SU-DHL-6 (cell line): ENCODE measurements around the gene TTC27.

Source experiments
- CTCF ChIP-seq: fragments of 200-600 bp; sonication (generic); IDR thresholded peaks from one replicate; pipeline ENCODE4 v1.5.1; 2017; ENCODE audit warnings: antibody characterized with exemption, mild to moderate bottlenecking, low read length, moderate library complexity; ENCODE audit not compliant: insufficient read depth, poor library complexity, severe bottlenecking
- EZH2phosphoT487 ChIP-seq: fragments of 200-600 bp; sonication (generic), shearing (Covaris generic); conservative IDR thresholded peaks from 2 replicates; pipeline ENCODE4 v1.6.1; 2018; ENCODE audit warnings: mild to moderate bottlenecking, antibody characterized with exemption, low read length, moderate library complexity, mixed read lengths

- TF ChIP-seq CTCF, result no peak
- TF ChIP-seq EZH2phosphoT487, result no peak
Observed at GRCh38 chr2:32838418-32838817, 210.6 kb downstream of the TTC27 start.
